ENCODE measurements around the gene NDUFS1. TPM values are rescaled to one million over a fixed set of nuclear protein-coding genes. Genes with fewer than 3 reads are reported as not detected.
A peak's percentile ranks its signal among the peaks of the same experiment; 100 is the strongest.

NDUFS1 gene
- total RNA-seq, 1 experiment from 2014 or later: 123 TPM

- no TSS peak for BruUV-seq (replicated peaks)
- H3K27me3 ChIP-seq (replicated peaks; ENCODE audit: control insufficient read depth, insufficient read depth, low read length): no peaks in the 10 kb centered on the region
- no peaks in the 10 kb centered on the region for H3K36me3 ChIP-seq (ENCODE audit: control insufficient read depth, insufficient read depth, low read length)
- Mint-ChIP-seq H3K27me3 (ENCODE audit: insufficient read depth, unreplicated experiment) (no peaks in the 10 kb centered on the region), H3K4me1 (ENCODE audit: low read depth, unreplicated experiment) (peaks cover 21% of the 10 kb centered on the region), H3K4me3 (ENCODE audit: unreplicated experiment) (peak overlapping the region; percentile 93), H3K9me3 (ENCODE audit: unreplicated experiment) (no peaks in the 10 kb centered on the region), H3K36me3 (ENCODE audit: insufficient read depth, unreplicated experiment) (peaks cover 7% of the 10 kb centered on the region), H3K27ac (ENCODE audit: unreplicated experiment) (peak overlapping the region; percentile 97)
- no peaks in the 10 kb centered on the region for H3K9me3 ChIP-seq
- H3K4me1 ChIP-seq: peaks cover under 1% of the 10 kb centered on the region; the same call in 1 of the 2 replicates
- POLR2A ChIA-PET: interaction anchor here (0.5 to 1.1 kb wide), 2 partner anchors 11 to 74 kb away, joined by 4 to 7 read pairs; partner anchors contain the start of genes EEF1B2 and NDUFS1
- intact Hi-C loops (cut with micrococcal nuclease; ENCODE audit: unreplicated experiment): loop anchor here (5.0 kb wide), 1 partner anchor 108 kb away; no protein-coding TSS in a partner anchor
- no peak for TF ChIP-seq CTCF (IDR thresholded peaks at IDR 0.05; ENCODE audit: insufficient read depth in 1 of 2, low read depth in 1 of 2, low read length in 1 of 2, severe bottlenecking in 1 of 2, unreplicated experiment in 1 of 2)
- peak; percentile 39 to 66 for DNase-seq
- peak overlapping the region; percentile 77 for H3K4me3 ChIP-seq (ENCODE audit: low read depth, low read length)
- CTCF ChIA-PET: interaction anchor here (0.6 to 1.0 kb wide), 4 partner anchors 12 to 136 kb away, joined by 3 to 5 read pairs (median 3); no protein-coding TSS in a partner anchor
These were observed 74.1 kb downstream of the NDUFS1 start for GRCh38 chr2:206084870-206085741.

- ChIA-PET CTCF (no interaction called here), POLR2A (no interaction called here)
- H3K9me3 Mint-ChIP-seq (ENCODE audit: unreplicated experiment): no peaks in the 10 kb centered on the region
- H3K4me3 Mint-ChIP-seq (ENCODE audit: unreplicated experiment): peak overlapping the region; percentile 93
- Histone ChIP-seq H3K36me3 (ENCODE audit: control insufficient read depth, insufficient read depth, low read length) (no peaks in the 10 kb centered on the region), H3K9me3 (no peaks in the 10 kb centered on the region), H3K27me3 (replicated peaks; ENCODE audit: control insufficient read depth, insufficient read depth, low read length) (no peaks in the 10 kb centered on the region), H3K4me3 (ENCODE audit: low read depth, low read length) (peak overlapping the region; percentile 77), H3K4me1 (peaks cover 7% of the 10 kb centered on the region)
- BruUV-seq (replicated peaks): no TSS peak
- H3K36me3 Mint-ChIP-seq (ENCODE audit: insufficient read depth, unreplicated experiment): peaks cover 7% of the 10 kb centered on the region
- peaks cover 27% of the 10 kb centered on the region for H3K4me1 Mint-ChIP-seq (ENCODE audit: low read depth, unreplicated experiment)
- peak overlapping the region; percentile 82 for H3K27ac Mint-ChIP-seq (ENCODE audit: unreplicated experiment)
- DNase-seq: peak; percentile 70 to 76
- intact Hi-C loops (cut with micrococcal nuclease; ENCODE audit: unreplicated experiment): loop anchor here (5.0 kb wide), 1 partner anchor 107 kb away; no protein-coding TSS in a partner anchor
- no peak for TF ChIP-seq CTCF (IDR thresholded peaks at IDR 0.05; ENCODE audit: insufficient read depth in 1 of 2, low read depth in 1 of 2, low read length in 1 of 2, severe bottlenecking in 1 of 2, unreplicated experiment in 1 of 2)
- H3K27me3 Mint-ChIP-seq (ENCODE audit: insufficient read depth, unreplicated experiment): no peaks in the 10 kb centered on the region
These were observed 74.8 kb downstream of the NDUFS1 start for GRCh38 chr2:206084439-206084869.

GRCh38 chr2:206083602-206084438 is 75.4 kb downstream of the NDUFS1 start:
- TF ChIP-seq CTCF (IDR thresholded peaks at IDR 0.05; ENCODE audit: insufficient read depth in 1 of 2, low read depth in 1 of 2, low read length in 1 of 2, severe bottlenecking in 1 of 2, unreplicated experiment in 1 of 2): no peak
- POLR2A ChIA-PET: no interaction called here
- Mint-ChIP-seq H3K4me1 (ENCODE audit: low read depth, unreplicated experiment) (peaks cover 30% of the 10 kb centered on the region), H3K4me3 (ENCODE audit: unreplicated experiment) (peak overlapping the region; percentile 93), H3K27ac (ENCODE audit: unreplicated experiment) (peak overlapping the region; percentile 82), H3K9me3 (ENCODE audit: unreplicated experiment) (no peaks in the 10 kb centered on the region), H3K27me3 (ENCODE audit: insufficient read depth, unreplicated experiment) (no peaks in the 10 kb centered on the region), H3K36me3 (ENCODE audit: insufficient read depth, unreplicated experiment) (peaks cover 7% of the 10 kb centered on the region)
- BruUV-seq (replicated peaks): no TSS peak
- CTCF ChIA-PET: no interaction called here
- peaks cover 11% of the 10 kb centered on the region for H3K4me1 ChIP-seq
- intact Hi-C loops (cut with micrococcal nuclease; ENCODE audit: unreplicated experiment): loop anchor here (5.0 kb wide), 1 partner anchor 107 kb away; no protein-coding TSS in a partner anchor
- H3K4me3 ChIP-seq (ENCODE audit: low read depth, low read length): peak overlapping the region; percentile 77
- no peaks in the 10 kb centered on the region for H3K9me3 ChIP-seq
- no peak for DNase-seq
- no peaks in the 10 kb centered on the region for H3K27me3 ChIP-seq (replicated peaks; ENCODE audit: control insufficient read depth, insufficient read depth, low read length)
- H3K36me3 ChIP-seq (ENCODE audit: control insufficient read depth, insufficient read depth, low read length): no peaks in the 10 kb centered on the region
